GM03348 (cell line): ENCODE data around the gene MISP3.

ENCODE experiments used
- DNase-seq: peaks from one replicate; pipeline ENCODE4 v3.0.0; 2012; ENCODE audit warnings: low spot score

The MISP3 gene

DNA sequence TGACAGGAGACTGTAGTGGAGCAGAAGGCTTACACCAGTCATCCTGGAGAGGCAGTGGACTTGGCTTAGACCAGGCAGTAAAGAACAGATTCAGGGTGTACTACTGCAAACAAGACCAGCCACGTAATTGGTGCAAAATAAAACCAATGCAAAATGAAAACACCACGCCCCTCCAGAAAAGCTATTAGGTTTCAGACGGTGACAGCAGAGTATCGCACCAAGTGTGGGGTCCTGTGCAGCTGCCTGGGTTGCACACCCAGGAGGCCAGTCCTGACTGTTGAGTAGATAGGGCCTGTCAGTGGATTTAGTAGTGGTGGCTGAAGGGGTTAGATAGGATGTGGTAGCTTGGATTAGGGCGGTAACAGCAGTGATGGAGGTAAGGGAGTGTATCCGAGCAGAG lies 50.3 kb downstream of the MISP3 start:
- no peak for DNase-seq
